Myocyte (in vitro differentiated cells): ENCODE results near the gene ZNF878. TPM values are rescaled to one million over a fixed set of nuclear protein-coding genes. Genes with fewer than 3 reads are reported as not detected.

Experiments used
- DNase-seq: peaks from one replicate; pipeline ENCODE4 v3.0.0-alpha.2; 2012; ENCODE audit warnings: low read depth
- total RNA-seq: library from RNA; depleted of rRNA; stranded (reverse); fragments of >200 nt; gene quantifications from 2 replicates; pipeline ENCODE4 v1.2.3, GENCODE V29; 2014

The ZNF878 gene
- total RNA-seq, 1 donor from 2014 or later, result not detected

GRCh38 chr19:12035220-12036172 is 17.3 kb downstream of the ZNF878 start, which contains the start of gene ZNF433:
Gene ZNF433 (minus strand): TSS chr19:12035679. CDS start chr19:12035539, 140 bp downstream.
- DNase-seq, result peak; percentile 95

DNA sequence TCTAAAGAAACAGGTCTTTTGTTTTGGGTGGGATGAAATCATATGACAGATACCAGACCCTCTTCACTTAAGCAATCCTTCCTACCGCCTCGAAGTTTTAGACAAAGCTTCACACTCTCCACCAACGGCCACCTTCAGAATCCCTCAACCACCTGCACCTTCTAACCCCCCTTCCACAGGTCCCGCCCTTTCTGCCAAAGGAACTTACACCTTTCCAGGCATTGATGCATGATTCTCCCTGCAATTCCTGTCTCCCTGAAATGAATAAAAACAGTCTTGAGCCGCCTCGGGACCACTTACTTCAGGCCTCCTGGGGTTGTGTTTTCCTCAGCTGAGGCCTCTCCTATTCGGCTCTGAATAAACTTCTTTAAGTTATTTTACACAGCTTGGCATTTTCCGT is 18.1 kb downstream of the ZNF878 start:
- DNase-seq, result no peak

- DNase-seq, result no peak
Observed at GRCh38 chr19:12034198-12034597, 18.6 kb downstream of the ZNF878 start.

DNA sequence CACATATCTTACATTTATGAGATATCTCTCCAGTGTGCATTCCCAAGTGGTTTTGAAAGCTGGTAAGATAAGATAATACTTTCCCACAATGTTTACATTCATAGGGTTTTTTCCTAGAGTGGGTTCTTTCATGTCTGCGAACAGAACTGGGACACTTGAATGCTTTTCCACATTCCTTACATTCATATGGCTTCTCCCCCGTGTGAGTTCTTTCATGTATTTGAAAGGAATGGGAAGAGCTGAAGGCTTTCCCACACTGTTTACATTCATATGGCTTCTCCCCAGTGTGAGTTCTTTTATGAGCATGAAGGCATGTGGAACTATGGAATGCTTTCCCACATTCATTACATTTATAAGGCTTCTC is 37.0 kb downstream of the ZNF878 start:
- DNase-seq, result no peak

GRCh38 chr19:12015015-12015752 is 37.6 kb downstream of the ZNF878 start:
- no peak for DNase-seq

DNA sequence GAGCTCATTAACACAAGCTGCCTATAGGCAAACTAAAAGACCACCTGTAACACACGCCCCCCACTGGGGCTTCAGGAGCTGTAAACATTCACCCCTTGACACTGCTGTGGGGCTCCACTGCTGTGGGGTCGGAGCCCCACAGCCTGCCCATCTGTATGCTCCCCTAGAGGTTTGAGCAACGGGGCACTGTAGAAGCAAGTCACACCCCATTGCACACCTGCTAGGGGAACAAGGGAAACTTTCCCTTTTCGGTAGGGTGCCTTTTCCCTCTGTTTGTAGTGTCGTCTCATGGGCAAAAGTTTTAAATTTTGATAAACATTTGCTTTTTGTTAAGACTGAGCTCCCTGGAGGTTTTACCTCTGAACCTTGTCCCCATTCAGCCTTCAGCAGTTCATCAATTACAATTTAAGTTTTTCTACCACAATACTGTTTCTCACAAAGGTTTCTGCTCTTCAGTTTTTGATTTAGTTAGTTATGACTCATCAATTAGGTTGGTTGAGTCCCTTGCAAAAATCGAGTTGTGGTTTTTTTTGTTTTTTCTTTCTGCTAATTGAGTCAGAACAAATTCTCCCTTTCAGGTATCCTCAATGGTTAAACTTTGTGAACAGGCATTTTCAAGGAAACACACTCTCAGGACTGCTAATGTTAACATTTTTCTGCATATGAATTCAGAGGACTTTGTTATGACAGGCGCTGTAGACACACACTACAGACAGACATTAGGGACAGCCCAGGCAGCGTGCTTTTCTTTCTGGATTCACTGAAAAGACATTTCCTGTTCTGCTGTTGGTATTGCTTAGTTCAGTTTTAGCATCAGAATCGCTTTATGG is 52.4 kb downstream of the ZNF878 start:
- no peak for DNase-seq

- DNase-seq, result peak; percentile 20
Observed at GRCh38 chr19:11995174-11995573, 57.6 kb downstream of the ZNF878 start.

Other genes with a start within 250 kb of the ZNF878 start
- gene ZNF440, start 238.7 kb downstream of the ZNF878 start, total RNA-seq, result 6.5 and 6.9 TPM in 2 replicates
- gene ZNF439, start 204.2 kb downstream of the ZNF878 start, total RNA-seq, result 0.08 and 0.10 TPM in 2 replicates
- 6.3 and 8.8 TPM in 2 replicates for gene ZNF69, start 165.2 kb downstream of the ZNF878 start, total RNA-seq
- 7.4 and 10.1 TPM in 2 replicates for gene ZNF700, start 127.9 kb downstream of the ZNF878 start, total RNA-seq
- gene ZNF763, start 87.9 kb downstream of the ZNF878 start, total RNA-seq, result 0.59 and 1.4 TPM in 2 replicates
- 10.5 and 11.1 TPM in 2 replicates for gene ZNF433, start 17.3 kb downstream of the ZNF878 start, total RNA-seq
- gene ZNF844, start 11.8 kb upstream of the ZNF878 start, total RNA-seq, result 3.1 and 4.0 TPM in 2 replicates
- 2.0 and 3.0 TPM in 2 replicates for gene ZNF20, start 87.4 kb upstream of the ZNF878 start, total RNA-seq
- gene ZNF625, start 103.8 kb upstream of the ZNF878 start, total RNA-seq, result 6.3 and 9.5 TPM in 2 replicates
- 5.1 and 6.9 TPM in 2 replicates for gene ZNF136, start 110.1 kb upstream of the ZNF878 start, total RNA-seq
- gene ZNF44, start 241.9 kb upstream of the ZNF878 start, total RNA-seq, result 8.2 and 8.7 TPM in 2 replicates